Loucy (cell line): ENCODE results near the gene BMI1.

Experiments used
- EZH2phosphoT487 ChIP-seq: fragments of 200-600 bp; IDR thresholded peaks from 2 replicates; pipeline ENCODE4 v1.6.1; 2018; ENCODE audit warnings: antibody characterized with exemption, mild to moderate bottlenecking, moderate library complexity, borderline replicate concordance
- TF ChIP-seq, protein P1 (sequence below): fragments of 200-600 bp; sonication (generic); conservative IDR thresholded peaks from 2 replicates; pipeline ENCODE4 v1.5.1; 2014; ENCODE audit warnings: mild to moderate bottlenecking, antibody characterized with exemption, low read length

DNA sequence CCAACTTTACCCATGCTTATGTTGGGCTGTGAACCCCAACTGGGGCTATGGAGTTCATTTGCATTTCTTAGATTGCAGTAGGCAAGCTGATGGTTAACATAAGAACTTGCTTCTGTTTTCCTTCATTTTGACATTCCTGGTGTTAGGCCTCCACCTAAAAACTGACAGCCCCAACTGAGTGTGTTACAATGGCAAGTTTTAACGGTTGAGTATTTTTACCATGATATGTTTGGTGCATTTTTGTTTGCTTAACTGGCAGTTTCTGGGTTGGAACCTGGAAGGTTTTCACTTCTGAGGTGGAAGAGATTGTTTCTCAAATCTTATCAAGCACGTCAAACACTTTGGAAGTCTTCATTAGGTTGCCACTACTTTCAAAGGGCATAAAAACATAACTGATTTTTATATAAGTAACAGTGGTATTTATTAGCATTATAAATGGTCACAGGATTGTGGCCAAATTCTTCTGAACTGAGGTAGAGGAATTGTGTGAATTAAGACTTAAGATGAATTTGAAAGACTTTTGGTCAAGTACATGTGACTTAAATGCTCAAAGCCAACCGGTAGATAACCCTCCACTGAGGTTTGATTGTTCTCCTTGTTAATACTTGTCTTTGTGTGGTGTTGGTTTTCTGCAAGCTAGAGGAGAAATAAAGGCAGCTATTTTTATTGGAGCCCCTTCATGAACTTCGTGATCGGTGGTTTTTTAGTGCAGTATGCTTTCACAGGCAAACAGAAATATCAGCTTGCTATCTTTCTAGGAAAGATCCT lies 2.8 kb downstream of the BMI1 start:
- TF ChIP-seq, protein P1, sequence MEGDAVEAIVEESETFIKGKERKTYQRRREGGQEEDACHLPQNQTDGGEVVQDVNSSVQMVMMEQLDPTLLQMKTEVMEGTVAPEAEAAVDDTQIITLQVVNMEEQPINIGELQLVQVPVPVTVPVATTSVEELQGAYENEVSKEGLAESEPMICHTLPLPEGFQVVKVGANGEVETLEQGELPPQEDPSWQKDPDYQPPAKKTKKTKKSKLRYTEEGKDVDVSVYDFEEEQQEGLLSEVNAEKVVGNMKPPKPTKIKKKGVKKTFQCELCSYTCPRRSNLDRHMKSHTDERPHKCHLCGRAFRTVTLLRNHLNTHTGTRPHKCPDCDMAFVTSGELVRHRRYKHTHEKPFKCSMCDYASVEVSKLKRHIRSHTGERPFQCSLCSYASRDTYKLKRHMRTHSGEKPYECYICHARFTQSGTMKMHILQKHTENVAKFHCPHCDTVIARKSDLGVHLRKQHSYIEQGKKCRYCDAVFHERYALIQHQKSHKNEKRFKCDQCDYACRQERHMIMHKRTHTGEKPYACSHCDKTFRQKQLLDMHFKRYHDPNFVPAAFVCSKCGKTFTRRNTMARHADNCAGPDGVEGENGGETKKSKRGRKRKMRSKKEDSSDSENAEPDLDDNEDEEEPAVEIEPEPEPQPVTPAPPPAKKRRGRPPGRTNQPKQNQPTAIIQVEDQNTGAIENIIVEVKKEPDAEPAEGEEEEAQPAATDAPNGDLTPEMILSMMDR: no peak
- no peak for TF ChIP-seq EZH2phosphoT487
